K562 (cell line): Measurements from ENCODE around the gene CTDSPL2. TPM values are rescaled to one million over a fixed set of nuclear protein-coding genes. Genes with fewer than 3 reads are reported as not detected.

Experiments
- ATAC-seq: fragments of 200-7000 bp; cut with Tn5 transposase; 3 replicates; pipeline ENCODE4 v1.9.1; 2020; ENCODE audit warnings: moderate library complexity
- BruUV-seq: library from RNA; stranded (reverse); fragments of 400-500 nt; replicated peaks from 2 replicates; lab custom pipeline; 2021; lab: Mats Ljungman, UMichigan
- CTCF ChIA-PET: fragments of 300-600 bp; formaldehyde crosslinking; extraction: SDS; loops from one replicate; lab custom pipeline; 2021; ENCODE audit warnings: low intra/inter-chr PET ratio; lab: Yijun Ruan, JAX
- POLR2A ChIA-PET: fragments of 300-600, 350-650 bp; sonication (Branson Sonifier 250); formaldehyde crosslinking; extraction: SDS; loops from one replicate; lab custom pipeline; 2021; ENCODE audit warnings: antibody characterized with exemption, inconsistent platforms; lab: Yijun Ruan, JAX
- DNase-seq, 4 experiments: peaks; one replicate each; pipeline versions ENCODE4 v3.0.0 to v3.0.0-alpha.2; 2011 to 2018; ENCODE audit warnings: low spot score in 3 of 4, mixed read lengths in 3 of 4; ENCODE audit errors: extremely low read depth in 1 of 4
- FAIRE-seq: peaks from 2 replicates; lab custom pipeline; 2011; peaks lifted over from hg19 to GRCh38; lab: Jason Lieb, UNC
- H2AFZ ChIP-seq: 2 replicates; pipeline ENCODE4 v1.6.0; 2011; ENCODE audit warnings: low read depth, low read length, control low read depth, inconsistent platforms
- H3K27ac ChIP-seq: fragments of 200-600 bp; 3 replicates; pipeline ENCODE4 v1.8.0; 2011; ENCODE audit warnings: low read depth, mild to moderate bottlenecking, control low read depth, inconsistent platforms, low read length, moderate library complexity, mixed read lengths; ENCODE audit errors: extremely low read depth
- H3K27me3 ChIP-seq, 2 experiments: fragments of 300-600 bp in 1 of 2; 2 replicates in 1 of 2; 3 replicates in 1 of 2; pipeline versions ENCODE4 v1.6.0 to v1.8.0; 2011; ENCODE audit warnings: inconsistent platforms in 2 of 2, low read length in 2 of 2, mild to moderate bottlenecking in 1 of 2, mixed read lengths in 1 of 2, moderate library complexity in 1 of 2; ENCODE audit not compliant: control insufficient read depth in 2 of 2, insufficient read depth in 2 of 2
- H3K36me3 ChIP-seq: fragments of 300-600 bp; 3 replicates; pipeline ENCODE4 v1.8.0; 2011; ENCODE audit warnings: mild to moderate bottlenecking, low read length, inconsistent platforms; ENCODE audit not compliant: control insufficient read depth, insufficient read depth
- H3K4me1 ChIP-seq, 2 experiments: fragments of 200-600 bp in 1 of 2; replicated peaks in 1 of 2; 2 replicates in 1 of 2; 3 replicates in 1 of 2; pipeline versions ENCODE4 v1.5.1 to v1.8.0; 2011; ENCODE audit warnings: inconsistent platforms in 2 of 2, low read length in 2 of 2, mild to moderate bottlenecking in 1 of 2, mixed read lengths in 1 of 2, moderate library complexity in 1 of 2; ENCODE audit not compliant: control insufficient read depth in 2 of 2, insufficient read depth in 2 of 2
- H3K4me2 ChIP-seq: 2 replicates; pipeline ENCODE4 v1.6.1; 2011; ENCODE audit warnings: low read length, control low read depth, inconsistent platforms, mixed read lengths; ENCODE audit not compliant: insufficient read depth
- H3K4me3 ChIP-seq: fragments of 200-600 bp; sonication (generic), shearing (Covaris generic); 2 replicates; pipeline ENCODE4 v1.5.1; 2016; ENCODE audit warnings: control low read depth, inconsistent platforms
- H3K79me2 ChIP-seq: fragments of 200-600 bp; 3 replicates; pipeline ENCODE4 v1.8.0; 2011; ENCODE audit warnings: low read length, inconsistent platforms; ENCODE audit not compliant: control insufficient read depth, insufficient read depth
- H3K9ac ChIP-seq, 2 experiments: 2 replicates each; pipeline versions ENCODE4 v1.6.0 to v1.6.1; 2011; ENCODE audit warnings: low read depth in 2 of 2, low read length in 2 of 2, control low read depth in 1 of 2, inconsistent platforms in 1 of 2, mild to moderate bottlenecking in 1 of 2, mixed read lengths in 1 of 2; ENCODE audit not compliant: insufficient read depth in 1 of 2
- H3K9me1 ChIP-seq: one replicate; pipeline ENCODE4 v1.6.0; 2011; ENCODE audit warnings: inconsistent platforms, mild to moderate bottlenecking, low read length, moderate library complexity; ENCODE audit not compliant: control insufficient read depth, insufficient read depth
- H3K9me3 ChIP-seq: replicated peaks from 2 replicates; pipeline ENCODE4 v1.5.1; 2011; ENCODE audit warnings: low read depth, low read length, inconsistent platforms; ENCODE audit not compliant: control insufficient read depth, insufficient read depth
- H4K20me1 ChIP-seq: replicated peaks from 2 replicates; pipeline ENCODE4 v1.6.1; 2011; ENCODE audit warnings: low read length, inconsistent platforms, mixed read lengths; ENCODE audit not compliant: control insufficient read depth, insufficient read depth
- CCNT2 ChIP-seq: IDR thresholded peaks from 2 replicates; pipeline ENCODE4 v1.6.1; 2011; ENCODE audit warnings: borderline replicate concordance, low read depth, mild to moderate bottlenecking, moderate library complexity, mixed read lengths, low read length; ENCODE audit not compliant: insufficient read length; ENCODE audit errors: extremely low read depth
- CREBBP ChIP-seq: IDR thresholded peaks from one replicate; pipeline ENCODE4 v1.6.1; 2012; ENCODE audit warnings: low read depth, mild to moderate bottlenecking, control low read depth, inconsistent platforms, low read length
- HIVEP1 ChIP-seq: fragments of 250-450 bp; sonication (Bioruptor Pico); IDR thresholded peaks from 2 replicates; pipeline ENCODE4 v1.4.0; 2020; ENCODE audit warnings: mild to moderate bottlenecking
- MEF2A ChIP-seq: IDR thresholded peaks from 2 replicates; pipeline ENCODE4 v1.6.1; 2011; ENCODE audit warnings: low read depth, mild to moderate bottlenecking, low read length, moderate library complexity; ENCODE audit not compliant: control insufficient read depth
- WGBS: fragments of 100-300 bp; shearing (Covaris generic); methylation state at CpG from one replicate; pipeline ENCODE4 v1.1.6; 2016; ENCODE audit warnings: low coverage, mixed read lengths; ENCODE audit not compliant: insufficient coverage; ENCODE audit errors: missing lambda C conversion rate; 5-methylcytosine and 5-hydroxymethylcytosine counted together
- in situ Hi-C: fragments of 300-500 bp; cut with MboI; formaldehyde crosslinking; loops from 4 replicates; pipeline ENCODE4 v1.15.0; 2018; ENCODE audit warnings: inconsistent platforms, mixed read lengths
- intact Hi-C: fragments of 100-400 bp; cut with micrococcal nuclease; formaldehyde crosslinking; loops from 2 replicates; pipeline ENCODE4 v1.14.2; 2022
- polyA plus RNA-seq, 8 experiments: library from polyadenylated mRNA; depleted of rRNA in 4 of 8; stranded (reverse) in 5 of 8; unstranded in 3 of 8; fragments of >200 nt; fragmentation: Nextera tagmentation in 2 of 8; fragmentation: Illumina TruSeq in 1 of 8; extraction: Ambion mirVana in 2 of 8; extraction: Trizol in 1 of 8; gene quantifications; 2 replicates each; pipeline versions ENCODE4 v1.2.1 to v1.2.3, GENCODE V29; 2011 to 2014; ENCODE audit warnings: inconsistent platforms in 1 of 8, missing spikeins in 1 of 8
- total RNA-seq, 7 experiments: library from RNA; depleted of rRNA in 6 of 7; stranded (reverse); fragments of >200 nt in 6 of 7; fragmentation: Illumina TruSeq in 2 of 7; extraction: Trizol in 2 of 7; gene quantifications; 2 replicates each; pipeline versions ENCODE4 v1.2.1 to v1.2.3, GENCODE V29; 2011 to 2021; ENCODE audit warnings: low replicate concordance in 1 of 7
- TF ChIP-seq, protein P1 (sequence below), 3 experiments: IDR thresholded peaks in 2 of 3; conservative IDR thresholded peaks in 1 of 3; 2 replicates each; pipeline ENCODE4 v1.5.1; 2011 to 2012; ENCODE audit warnings: low read length in 3 of 3, mild to moderate bottlenecking in 3 of 3, control low read depth in 2 of 3, improper control_type of control experiment in 1 of 3, inconsistent platforms in 1 of 3, low read depth in 1 of 3, mixed read lengths in 1 of 3, moderate library complexity in 1 of 3; ENCODE audit not compliant: insufficient read depth in 2 of 3
- TF ChIP-seq, protein P2 (sequence below): fragments of 450-650 bp; IDR thresholded peaks from 2 replicates; pipeline ENCODE4 v1.6.1; 2016

Gene CTDSPL2
- total and polyA plus RNA-seq, 9 of the 15 experiments (the other 6 are each of a cell fraction or from before 2014, with no cell fraction given) = 16.8 to 79.0 (median 53.1) TPM

DNA sequence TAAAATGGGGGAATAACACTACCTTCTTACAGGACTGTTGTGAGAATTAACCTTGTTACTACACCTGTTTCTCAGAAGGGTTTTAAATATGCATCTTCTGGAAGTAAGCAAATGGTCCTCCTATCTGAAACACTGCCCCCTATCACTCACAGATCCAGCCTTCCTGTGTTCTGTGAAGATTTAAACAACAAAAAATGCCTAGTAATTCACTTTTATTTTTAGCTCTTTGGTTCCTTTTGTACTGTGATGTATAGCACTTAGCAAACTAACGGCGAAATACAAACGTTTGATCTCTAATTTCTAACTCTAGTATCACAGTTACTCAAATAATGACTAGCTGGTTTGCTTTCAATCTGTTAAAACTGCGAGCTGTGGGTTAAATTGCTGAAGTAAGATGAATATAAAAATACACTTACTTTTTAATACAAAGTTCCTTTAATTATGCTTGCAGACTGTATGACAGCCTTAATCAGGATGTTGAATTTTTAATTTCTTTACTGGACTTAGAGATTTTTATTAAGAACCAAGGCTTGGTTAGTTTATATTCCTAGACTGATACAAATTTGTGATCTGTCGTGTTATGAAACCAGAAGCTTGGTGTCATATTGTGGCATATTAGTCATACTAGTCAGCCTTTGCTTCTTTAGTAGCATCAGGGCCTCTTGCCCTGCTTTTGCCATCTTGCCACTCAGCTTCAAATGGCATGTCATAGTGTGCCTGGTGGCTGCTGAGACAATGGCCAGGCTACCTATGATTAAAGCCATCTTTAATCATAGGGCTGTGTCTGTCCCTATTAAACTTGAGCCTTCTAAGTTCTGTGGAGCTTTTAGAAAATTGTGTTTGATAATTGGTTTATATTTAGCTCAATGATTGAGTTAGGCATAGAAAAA is 118.7 kb downstream of the CTDSPL2 start:
- ChIA-PET CTCF (no interaction called here), POLR2A (interaction anchor here (0.5 to 3.3 kb wide), 7 partner anchors 9 to 211 kb away, joined by 3 to 26 read pairs (median 3); partner anchors contain the start of gene EIF3J)
- Histone ChIP-seq H3K36me3 (peaks cover 74% of the 10 kb centered on the region), H3K27me3 (no peaks in the 10 kb centered on the region), H3K4me1 (peaks cover 0 to 16% of the 10 kb centered on the region in 2 experiments; a peak in 3 of 5 replicates), H2AFZ (no peak overlapping the region), H3K79me2 (peaks cover 98% of the 10 kb centered on the region), H3K9me3 (no peaks in the 10 kb centered on the region), H3K9me1 (no peaks in the 10 kb centered on the region), H3K27ac (no peak overlapping the region), H4K20me1 (peaks cover 6% of the 10 kb centered on the region; the same call in 1 of the 2 replicates), H3K4me2 (no peak overlapping the region), H3K9ac (no peak overlapping the region), H3K4me3 (no peak overlapping the region)
- 74% methylated on average over 5 of the region's 5 CpGs for WGBS
- intact Hi-C loops = no loop called here
- DNase-seq (no peak), FAIRE-seq (no peak), ATAC-seq (peak; percentile 48)
- BruUV-seq = no TSS peak
- in situ Hi-C loops = no loop called here
- TF ChIP-seq, protein P1, sequence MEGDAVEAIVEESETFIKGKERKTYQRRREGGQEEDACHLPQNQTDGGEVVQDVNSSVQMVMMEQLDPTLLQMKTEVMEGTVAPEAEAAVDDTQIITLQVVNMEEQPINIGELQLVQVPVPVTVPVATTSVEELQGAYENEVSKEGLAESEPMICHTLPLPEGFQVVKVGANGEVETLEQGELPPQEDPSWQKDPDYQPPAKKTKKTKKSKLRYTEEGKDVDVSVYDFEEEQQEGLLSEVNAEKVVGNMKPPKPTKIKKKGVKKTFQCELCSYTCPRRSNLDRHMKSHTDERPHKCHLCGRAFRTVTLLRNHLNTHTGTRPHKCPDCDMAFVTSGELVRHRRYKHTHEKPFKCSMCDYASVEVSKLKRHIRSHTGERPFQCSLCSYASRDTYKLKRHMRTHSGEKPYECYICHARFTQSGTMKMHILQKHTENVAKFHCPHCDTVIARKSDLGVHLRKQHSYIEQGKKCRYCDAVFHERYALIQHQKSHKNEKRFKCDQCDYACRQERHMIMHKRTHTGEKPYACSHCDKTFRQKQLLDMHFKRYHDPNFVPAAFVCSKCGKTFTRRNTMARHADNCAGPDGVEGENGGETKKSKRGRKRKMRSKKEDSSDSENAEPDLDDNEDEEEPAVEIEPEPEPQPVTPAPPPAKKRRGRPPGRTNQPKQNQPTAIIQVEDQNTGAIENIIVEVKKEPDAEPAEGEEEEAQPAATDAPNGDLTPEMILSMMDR (IDR thresholded peaks at IDR 0.05 in 2 of 3, conservative IDR thresholded peaks at IDR 0.05 in 1 of 3; ENCODE audit: insufficient read depth in 2 of 3, low read depth in 1 of 3, low read length in 3 of 3) = peak in 1 of 3 experiments; percentile 39; a peak in 3 of 6 replicates
- TF ChIP-seq, protein P2, sequence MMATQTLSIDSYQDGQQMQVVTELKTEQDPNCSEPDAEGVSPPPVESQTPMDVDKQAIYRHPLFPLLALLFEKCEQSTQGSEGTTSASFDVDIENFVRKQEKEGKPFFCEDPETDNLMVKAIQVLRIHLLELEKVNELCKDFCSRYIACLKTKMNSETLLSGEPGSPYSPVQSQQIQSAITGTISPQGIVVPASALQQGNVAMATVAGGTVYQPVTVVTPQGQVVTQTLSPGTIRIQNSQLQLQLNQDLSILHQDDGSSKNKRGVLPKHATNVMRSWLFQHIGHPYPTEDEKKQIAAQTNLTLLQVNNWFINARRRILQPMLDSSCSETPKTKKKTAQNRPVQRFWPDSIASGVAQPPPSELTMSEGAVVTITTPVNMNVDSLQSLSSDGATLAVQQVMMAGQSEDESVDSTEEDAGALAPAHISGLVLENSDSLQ = 0 out of 2 replicates have a peak, but pooled peaks have one; percentile 7
- TF ChIP-seq CCNT2 (peak; percentile 8), HIVEP1 (CRISPR knock-in tag) (no peak), CREBBP (no peak), MEF2A (0 out of 2 replicates have a peak, but pooled peaks have one; percentile 15)
